ENCODE data around the gene CLEC1A. TPM values are rescaled to one million over a fixed set of nuclear protein-coding genes. Genes with fewer than 3 reads are reported as not detected.

CLEC1A gene
- total and polyA plus RNA-seq, 9 donors: 1.5 to 13.8 (median 4.5) TPM

- Histone ChIP-seq H3K9me3 (no peaks in the 10 kb centered on the region), H3K27ac (no peak overlapping the region), H3K4me3 (no peak overlapping the region), H3K36me3 (no peaks in the 10 kb centered on the region), H3K4me1 (ENCODE audit: insufficient read depth) (no peaks in the 10 kb centered on the region), H3K27me3 (no peaks in the 10 kb centered on the region)
- intact Hi-C loops (cut with DNase I): no loop called here
- DNase-seq: no peak
- WGBS, 3 donors: 55 to 67% (median 57%) methylated on average over 1 of the region's 1 CpG
- no peak for TF ChIP-seq CTCF (IDR thresholded peaks at IDR 0.05)
- no peak for TF ChIP-seq EP300 (IDR thresholded peaks at IDR 0.05)
- TF ChIP-seq POLR2A (IDR thresholded peaks at IDR 0.05): no peak
These were observed 15.1 kb upstream of the CLEC1A start for GRCh38 chr12:10113920-10114319.

GRCh38 chr12:10113075-10113474 lies 14.3 kb upstream of the CLEC1A start:
- DNase-seq: no peak
- intact Hi-C loops (cut with DNase I): no loop called here
- Histone ChIP-seq H3K27ac (no peak overlapping the region), H3K4me1 (ENCODE audit: insufficient read depth) (no peaks in the 10 kb centered on the region), H3K4me3 (no peak overlapping the region), H3K27me3 (no peaks in the 10 kb centered on the region), H3K36me3 (no peaks in the 10 kb centered on the region), H3K9me3 (no peaks in the 10 kb centered on the region)
- TF ChIP-seq EP300 (IDR thresholded peaks at IDR 0.05) (no peak), POLR2A (IDR thresholded peaks at IDR 0.05) (no peak), CTCF (IDR thresholded peaks at IDR 0.05) (no peak)
- WGBS, 3 donors: 80 to 93% (median 83%) methylated on average over 1 of the region's 1 CpG

GRCh38 chr12:10111451-10111850 lies 12.7 kb upstream of the CLEC1A start:
- Histone ChIP-seq H3K4me1 (ENCODE audit: insufficient read depth) (no peaks in the 10 kb centered on the region), H3K4me3 (no peak overlapping the region), H3K27ac (no peak overlapping the region), H3K36me3 (no peaks in the 10 kb centered on the region), H3K9me3 (no peaks in the 10 kb centered on the region), H3K27me3 (no peaks in the 10 kb centered on the region)
- intact Hi-C loops (cut with DNase I): no loop called here
- WGBS, 3 donors: 90 to 93% (median 91%) methylated on average over 38 of the region's 38 CpGs
- TF ChIP-seq EP300 (IDR thresholded peaks at IDR 0.05): no peak
- TF ChIP-seq CTCF (IDR thresholded peaks at IDR 0.05): no peak
- no peak for TF ChIP-seq POLR2A (IDR thresholded peaks at IDR 0.05)
- no peak for DNase-seq

GRCh38 chr12:10110256-10110844 lies 11.6 kb upstream of the CLEC1A start:
- 86 to 91% (median 88%) methylated on average over 2 of the region's 2 CpGs for WGBS, 3 donors
- H3K9me3 ChIP-seq: no peaks in the 10 kb centered on the region
- no peaks in the 10 kb centered on the region for H3K36me3 ChIP-seq
- H3K27ac ChIP-seq: no peak overlapping the region
- no peaks in the 10 kb centered on the region for H3K27me3 ChIP-seq
- intact Hi-C loops (cut with DNase I): no loop called here
- no peak for TF ChIP-seq EP300 (IDR thresholded peaks at IDR 0.05)
- no peak for TF ChIP-seq POLR2A (IDR thresholded peaks at IDR 0.05)
- TF ChIP-seq CTCF (IDR thresholded peaks at IDR 0.05): no peak
- H3K4me1 ChIP-seq (ENCODE audit: insufficient read depth): no peaks in the 10 kb centered on the region
- H3K4me3 ChIP-seq: no peak overlapping the region
- no peak for DNase-seq

All from ovary (tissue), 9 donors.